GM23248 (cell line): ENCODE results near the gene NUDT22.

ENCODE experiments used
- EZH2 ChIP-seq: fragments of 200-600 bp; sonication (generic); IDR thresholded peaks from 2 replicates; pipeline ENCODE4 v1.6.1; 2018; ENCODE audit warnings: antibody characterized with exemption, mild to moderate bottlenecking; ENCODE audit not compliant: insufficient read depth, poor library complexity, severe bottlenecking
- EZH2phosphoT487 ChIP-seq: fragments of 200-600 bp; sonication (generic); IDR thresholded peaks from 2 replicates; pipeline ENCODE4 v1.6.1; 2018; ENCODE audit warnings: antibody characterized with exemption, moderate library complexity, mild to moderate bottlenecking, low read depth; ENCODE audit not compliant: insufficient read depth

DNA sequence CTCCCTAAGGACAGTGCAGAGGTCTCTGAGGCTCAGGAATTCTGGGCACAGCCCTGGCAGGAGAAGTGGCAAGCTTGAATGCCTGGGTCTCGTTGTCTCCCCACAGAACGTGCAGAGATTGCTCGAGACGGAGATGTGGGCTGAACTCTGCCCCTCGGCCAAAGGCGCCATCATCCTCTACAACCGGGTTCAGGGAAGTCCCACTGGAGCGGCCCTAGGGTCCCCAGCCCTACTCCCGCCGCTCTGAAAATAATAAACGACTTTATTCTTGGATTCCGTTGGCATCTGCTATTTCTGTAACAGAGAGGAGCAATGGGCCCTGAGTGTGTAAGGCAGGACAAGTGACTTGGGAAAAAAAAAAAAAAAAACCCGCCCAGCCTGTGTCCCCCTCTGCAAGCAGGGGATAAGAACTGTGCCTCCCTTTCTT, 3.7 kb downstream of the NUDT22 start:
- no peak for TF ChIP-seq EZH2phosphoT487
- TF ChIP-seq EZH2 = no peak
